ENCODE measurements around the gene SUFU.

DNA sequence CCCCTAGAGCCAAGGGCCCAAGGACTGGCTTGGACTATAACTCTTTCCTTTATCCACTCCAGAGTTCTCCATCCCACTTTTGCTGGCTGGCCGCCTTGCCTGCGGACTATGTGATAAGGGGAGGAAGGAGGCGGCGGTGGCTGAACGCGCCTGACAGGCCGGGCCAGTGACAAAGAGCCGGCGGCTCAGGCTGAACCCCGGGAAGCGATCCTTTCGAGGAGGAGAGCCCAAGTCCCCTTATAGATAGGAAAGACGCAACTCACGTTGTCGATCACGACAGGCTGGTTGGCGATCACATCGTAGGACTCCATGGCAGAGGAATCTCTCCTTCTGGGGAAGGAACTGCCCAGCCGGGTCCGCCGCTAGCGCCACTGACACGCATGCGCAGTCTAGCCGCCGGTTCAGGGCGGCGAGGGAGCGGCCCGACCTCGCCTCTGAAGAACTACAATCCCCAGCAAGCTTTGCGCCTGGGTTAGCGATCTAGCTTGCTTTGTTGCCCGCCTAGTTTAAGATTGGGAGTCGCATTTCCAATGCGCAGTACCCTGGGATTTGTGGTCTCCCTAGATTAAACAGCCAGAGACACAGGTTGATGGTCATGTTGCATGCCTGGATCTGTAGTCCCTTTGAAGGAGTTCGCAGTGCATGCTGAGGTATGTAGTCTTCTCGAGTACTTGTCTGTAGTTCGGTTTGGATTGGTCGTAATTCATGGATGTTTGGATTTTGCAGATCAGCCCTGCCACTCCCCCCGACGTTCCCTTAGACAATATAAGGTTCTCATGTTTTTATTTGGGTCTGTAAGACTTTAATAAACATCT, 1.2 kb upstream of the SUFU start, which contains the start of gene ACTR1A:
- TF ChIP-seq CTCF (IDR thresholded peaks at IDR 0.05) (no peak), ZNF138 (CRISPR knock-in tag; conservative IDR thresholded peaks at IDR 0.05) (no peak), MAX (CRISPR knock-in tag; IDR thresholded peaks at IDR 0.05) (peak; percentile 52; the same call in 1 of the 2 replicates), ATF6 (CRISPR knock-in tag; IDR thresholded peaks at IDR 0.05) (no peak), IRF2 (CRISPR knock-in tag; IDR thresholded peaks at IDR 0.05; ENCODE audit: borderline replicate concordance, low read depth) (no peak), FOXK1 (CRISPR knock-in tag; IDR thresholded peaks at IDR 0.05) (no peak), FOXJ3 (CRISPR knock-in tag; IDR thresholded peaks at IDR 0.05; ENCODE audit: borderline replicate concordance) (no peak), CREM (CRISPR knock-in tag; IDR thresholded peaks at IDR 0.05) (no peak)
- TF ChIP-seq, protein P1, sequence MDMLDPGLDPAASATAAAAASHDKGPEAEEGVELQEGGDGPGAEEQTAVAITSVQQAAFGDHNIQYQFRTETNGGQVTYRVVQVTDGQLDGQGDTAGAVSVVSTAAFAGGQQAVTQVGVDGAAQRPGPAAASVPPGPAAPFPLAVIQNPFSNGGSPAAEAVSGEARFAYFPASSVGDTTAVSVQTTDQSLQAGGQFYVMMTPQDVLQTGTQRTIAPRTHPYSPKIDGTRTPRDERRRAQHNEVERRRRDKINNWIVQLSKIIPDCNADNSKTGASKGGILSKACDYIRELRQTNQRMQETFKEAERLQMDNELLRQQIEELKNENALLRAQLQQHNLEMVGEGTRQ (CRISPR knock-in tag; IDR thresholded peaks at IDR 0.05) = no peak
- TF ChIP-seq, protein P2, sequence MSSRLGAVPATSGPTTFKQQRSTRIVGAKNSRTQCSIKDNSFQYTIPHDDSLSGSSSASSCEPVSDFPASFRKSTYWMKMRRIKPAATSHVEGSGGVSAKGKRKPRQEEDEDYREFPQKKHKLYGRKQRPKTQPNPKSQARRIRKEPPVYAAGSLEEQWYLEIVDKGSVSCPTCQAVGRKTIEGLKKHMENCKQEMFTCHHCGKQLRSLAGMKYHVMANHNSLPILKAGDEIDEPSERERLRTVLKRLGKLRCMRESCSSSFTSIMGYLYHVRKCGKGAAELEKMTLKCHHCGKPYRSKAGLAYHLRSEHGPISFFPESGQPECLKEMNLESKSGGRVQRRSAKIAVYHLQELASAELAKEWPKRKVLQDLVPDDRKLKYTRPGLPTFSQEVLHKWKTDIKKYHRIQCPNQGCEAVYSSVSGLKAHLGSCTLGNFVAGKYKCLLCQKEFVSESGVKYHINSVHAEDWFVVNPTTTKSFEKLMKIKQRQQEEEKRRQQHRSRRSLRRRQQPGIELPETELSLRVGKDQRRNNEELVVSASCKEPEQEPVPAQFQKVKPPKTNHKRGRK (CRISPR knock-in tag; IDR thresholded peaks at IDR 0.05; ENCODE audit: borderline replicate concordance) = no peak
